Thoracic aorta (tissue), 2 donors: ENCODE data around the gene NEGR1. TPM values are rescaled to one million over a fixed set of nuclear protein-coding genes. Genes with fewer than 3 reads are reported as not detected.

Source experiments
- ATAC-seq: fragments of 150-250 bp; one replicate; pipeline ENCODE4 v1.8.0; 2017; ENCODE audit warnings: low read depth; ENCODE audit not compliant: insufficient number of reproducible peaks, low FRiP score
- DNase-seq: peaks from one replicate; pipeline ENCODE4 v3.0.0-alpha.2; 2020; ENCODE audit warnings: low spot score
- H3K27ac ChIP-seq, 2 donors: fragments of 200-600 bp; sonication (generic); 1 replicate in 1 of 2; 2 replicates in 1 of 2; pipeline ENCODE4 v1.5.1; 2016; ENCODE audit warnings: mild to moderate bottlenecking in 2 of 2, moderate library complexity in 2 of 2
- H3K27me3 ChIP-seq: fragments of 200-600 bp; sonication (generic); replicated peaks from 2 replicates; pipeline ENCODE4 v1.6.0; 2016; ENCODE audit warnings: mild to moderate bottlenecking; ENCODE audit not compliant: insufficient read depth
- H3K36me3 ChIP-seq: fragments of 200-600 bp; sonication (generic); one replicate; pipeline ENCODE4 v1.5.1; 2016
- H3K4me1 ChIP-seq, 2 donors: fragments of 200-600 bp; sonication (generic); 1 replicate in 1 of 2; 2 replicates in 1 of 2; pipeline versions ENCODE4 v1.5.1 to v1.6.0; 2016; ENCODE audit warnings: low read depth in 2 of 2, mild to moderate bottlenecking in 1 of 2; ENCODE audit not compliant: control insufficient read depth in 1 of 2
- H3K4me3 ChIP-seq: fragments of 200-600 bp; sonication (generic); 2 replicates; pipeline ENCODE4 v1.5.1; 2016; ENCODE audit warnings: mild to moderate bottlenecking
- H3K9me3 ChIP-seq: fragments of 200-600 bp; sonication (generic); 2 replicates; pipeline ENCODE4 v1.5.1; 2016
- CTCF ChIP-seq: fragments of 200-600 bp; sonication (generic); IDR thresholded peaks from one replicate; pipeline ENCODE4 v1.5.1; 2019; ENCODE audit warnings: antibody characterized with exemption
- total RNA-seq, 2 donors: library from RNA; depleted of rRNA; stranded (reverse); fragments of >200 nt; gene quantifications; one replicate each; pipeline versions ENCODE4 v1.1.0 to v1.2.3, GENCODE V29; 2016

The NEGR1 gene
- total RNA-seq, 2 donors from 2014 or later = 10.4 to 14.4 TPM

- Histone ChIP-seq H3K4me1 (peaks cover 0 to 11% of the 10 kb centered on the region in 2 donors), H3K9me3 (no peaks in the 10 kb centered on the region)
- TF ChIP-seq CTCF = no peak
Observed at GRCh38 chr1:72288886-72289285, 6.5 kb upstream of the NEGR1 start.

GRCh38 chr1:72286401-72286800, 4.1 kb upstream of the NEGR1 start:
- DNase-seq = no peak
- ATAC-seq = no peak
- Histone ChIP-seq H3K9me3 (no peaks in the 10 kb centered on the region), H3K4me3 (no peak overlapping the region), H3K4me1 (peaks cover 0 to 16% of the 10 kb centered on the region in 2 donors), H3K36me3 (no peaks in the 10 kb centered on the region), H3K27ac (no peak overlapping the region), H3K27me3 (no peaks in the 10 kb centered on the region)
- no peak for TF ChIP-seq CTCF

More at GRCh38 chr1:72288886-72289285, 6.5 kb upstream of the NEGR1 start:
- no peaks in the 10 kb centered on the region for H3K27me3 ChIP-seq
- no peak for ATAC-seq
- H3K4me3 ChIP-seq = no peak overlapping the region
- no peaks in the 10 kb centered on the region for H3K36me3 ChIP-seq
- DNase-seq = no peak
- no peak overlapping the region for H3K27ac ChIP-seq

- no peaks in the 10 kb centered on the region for H3K27me3 ChIP-seq
- no peak for ATAC-seq
- peak overlapping the region; percentile 82 to 83 for H3K27ac ChIP-seq
- TF ChIP-seq CTCF = no peak
- H3K4me1 ChIP-seq = peaks cover 0 to 23% of the 10 kb centered on the region in 2 donors
- no peaks in the 10 kb centered on the region for H3K36me3 ChIP-seq
- H3K4me3 ChIP-seq = peak overlapping the region; percentile 77
- DNase-seq = no peak
- no peaks in the 10 kb centered on the region for H3K9me3 ChIP-seq
Observed at GRCh38 chr1:72285074-72285425, 2.7 kb upstream of the NEGR1 start.

GRCh38 chr1:72284348-72285073, 2.2 kb upstream of the NEGR1 start:
- H3K36me3 ChIP-seq = no peaks in the 10 kb centered on the region
- peak overlapping the region; percentile 82 to 83 for H3K27ac ChIP-seq
- ATAC-seq (peak; percentile 7), DNase-seq (no peak)
- H3K4me3 ChIP-seq = peak overlapping the region; percentile 77
- H3K4me1 ChIP-seq = peaks cover 0 to 24% of the 10 kb centered on the region in 2 donors
- H3K9me3 ChIP-seq = no peaks in the 10 kb centered on the region
- H3K27me3 ChIP-seq = no peaks in the 10 kb centered on the region
- TF ChIP-seq CTCF = no peak

- peak overlapping the region; percentile 77 for H3K4me3 ChIP-seq
- no peak for TF ChIP-seq CTCF
- peak overlapping the region; percentile 82 to 83 for H3K27ac ChIP-seq
- DNase-seq (no peak), ATAC-seq (no peak)
- no peaks in the 10 kb centered on the region for H3K9me3 ChIP-seq
- peaks cover 0 to 24% of the 10 kb centered on the region in 2 donors for H3K4me1 ChIP-seq
- no peaks in the 10 kb centered on the region for H3K27me3 ChIP-seq
- H3K36me3 ChIP-seq = no peaks in the 10 kb centered on the region
Observed at GRCh38 chr1:72284084-72284347, 1.7 kb upstream of the NEGR1 start.
